ENCODE results near the gene TMPRSS6.

DNA sequence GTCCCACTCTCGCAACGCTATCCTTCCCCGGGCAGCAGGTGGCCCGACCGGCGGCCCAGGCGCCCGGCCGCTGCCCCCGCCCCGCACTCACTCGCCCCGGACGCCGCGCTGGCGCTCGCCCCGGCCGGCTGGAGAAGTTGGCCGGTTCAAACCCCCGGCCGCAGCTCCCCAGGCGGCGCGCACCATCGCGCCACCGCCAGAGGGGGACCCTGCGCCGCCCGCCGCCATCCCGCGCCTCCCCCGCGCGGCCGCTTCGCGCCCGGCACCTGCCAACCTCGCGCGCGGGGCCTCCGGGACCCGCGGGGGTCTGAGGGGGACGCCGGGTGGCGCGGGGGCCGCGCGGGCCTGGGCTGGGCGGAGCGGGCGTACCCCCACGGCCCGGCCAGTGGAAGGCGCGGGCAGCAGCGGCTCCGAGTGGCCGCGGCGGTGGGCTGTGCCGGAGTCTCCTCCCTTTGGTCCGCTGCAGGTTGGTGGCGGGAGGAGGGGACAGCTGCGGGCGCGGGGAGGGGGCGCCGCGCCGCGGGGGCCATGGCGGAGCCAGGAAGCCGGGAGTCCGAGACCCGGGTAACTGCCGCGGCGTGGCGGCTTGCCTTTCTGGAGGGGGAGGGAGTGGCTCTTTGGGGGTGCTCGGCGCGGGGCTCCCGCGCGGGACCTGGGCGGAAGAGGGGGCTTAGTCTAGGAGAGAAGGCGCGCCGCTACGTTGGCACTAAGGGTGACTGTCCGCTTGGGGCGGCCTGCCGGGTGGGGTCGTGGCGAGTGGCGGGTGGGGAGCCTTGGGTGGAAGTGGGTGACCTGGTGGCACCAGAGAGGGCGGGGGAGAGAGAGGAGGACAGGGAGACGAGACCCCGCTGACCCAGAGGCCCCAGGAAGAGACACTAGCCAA is 90.0 kb downstream of the TMPRSS6 start, which contains the start of the genes MPST and TST:
- TF ChIP-seq, protein P1, sequence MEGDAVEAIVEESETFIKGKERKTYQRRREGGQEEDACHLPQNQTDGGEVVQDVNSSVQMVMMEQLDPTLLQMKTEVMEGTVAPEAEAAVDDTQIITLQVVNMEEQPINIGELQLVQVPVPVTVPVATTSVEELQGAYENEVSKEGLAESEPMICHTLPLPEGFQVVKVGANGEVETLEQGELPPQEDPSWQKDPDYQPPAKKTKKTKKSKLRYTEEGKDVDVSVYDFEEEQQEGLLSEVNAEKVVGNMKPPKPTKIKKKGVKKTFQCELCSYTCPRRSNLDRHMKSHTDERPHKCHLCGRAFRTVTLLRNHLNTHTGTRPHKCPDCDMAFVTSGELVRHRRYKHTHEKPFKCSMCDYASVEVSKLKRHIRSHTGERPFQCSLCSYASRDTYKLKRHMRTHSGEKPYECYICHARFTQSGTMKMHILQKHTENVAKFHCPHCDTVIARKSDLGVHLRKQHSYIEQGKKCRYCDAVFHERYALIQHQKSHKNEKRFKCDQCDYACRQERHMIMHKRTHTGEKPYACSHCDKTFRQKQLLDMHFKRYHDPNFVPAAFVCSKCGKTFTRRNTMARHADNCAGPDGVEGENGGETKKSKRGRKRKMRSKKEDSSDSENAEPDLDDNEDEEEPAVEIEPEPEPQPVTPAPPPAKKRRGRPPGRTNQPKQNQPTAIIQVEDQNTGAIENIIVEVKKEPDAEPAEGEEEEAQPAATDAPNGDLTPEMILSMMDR (IDR thresholded peaks at IDR 0.05): peak; percentile 19 to 81 (median 27)
- TF ChIP-seq POLR2A (IDR thresholded peaks at IDR 0.05): peak; percentile 9

All from testis (tissue), 2 donors.